ENCODE results near the gene NABP2.

Gene NABP2

DNA sequence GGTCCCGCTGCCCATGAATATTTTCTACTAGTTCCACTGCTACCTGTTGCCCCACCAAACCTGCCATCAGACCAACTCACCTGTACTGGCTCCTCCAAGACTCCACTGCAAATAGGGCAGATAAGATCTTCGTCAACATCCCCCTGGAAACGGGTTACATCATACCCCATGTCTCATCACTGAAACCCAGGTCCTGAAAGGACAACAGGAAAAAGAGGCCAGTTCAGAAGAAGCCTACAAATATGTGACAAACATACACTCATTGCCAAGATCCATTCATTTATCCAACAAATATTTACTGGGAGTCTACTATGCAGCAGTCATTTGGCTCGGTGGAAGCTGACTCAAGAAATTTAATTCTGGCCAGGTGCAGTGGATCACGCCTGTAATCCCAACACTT, 10.3 kb upstream of the NABP2 start:
- Histone ChIP-seq H3K79me2 (ENCODE audit: insufficient read depth, low read length) (peaks cover 10% of the 10 kb centered on the region), H3K4me1 (ENCODE audit: insufficient read depth, low read length) (no peaks in the 10 kb centered on the region), H3K36me3 (ENCODE audit: insufficient read depth, low read length) (peaks cover 67% of the 10 kb centered on the region), H2AFZ (ENCODE audit: low read depth, low read length) (no peak overlapping the region), H3K4me3 (ENCODE audit: low read depth in 1 of 2, low read length in 2 of 2) (no peak overlapping the region), H3K27ac (ENCODE audit: low read length) (no peak overlapping the region), H3K9ac (ENCODE audit: low read depth, low read length) (no peak overlapping the region), H3K27me3 (ENCODE audit: insufficient read depth, low read length, poor library complexity) (no peaks in the 10 kb centered on the region), H4K20me1 (ENCODE audit: insufficient read depth, low read length) (peaks cover 3% of the 10 kb centered on the region; the same call in 1 of the 2 replicates), H3K4me2 (ENCODE audit: insufficient read depth, low read length) (no peak overlapping the region), H3K9me3 (ENCODE audit: insufficient read depth, low read length, severe bottlenecking) (no peaks in the 10 kb centered on the region)
- TF ChIP-seq EZH2 (IDR thresholded peaks at IDR 0.05; ENCODE audit: borderline replicate concordance, low read depth, low read length, severe bottlenecking) (no peak), CTCF (IDR thresholded peaks at IDR 0.05; ENCODE audit: borderline replicate concordance, extremely low read depth, low read length, poor library complexity, severe bottlenecking) (no peak)
- ATAC-seq (ENCODE audit: insufficient read depth, low read depth) (no peak), DNase-seq (no peak)

DNA sequence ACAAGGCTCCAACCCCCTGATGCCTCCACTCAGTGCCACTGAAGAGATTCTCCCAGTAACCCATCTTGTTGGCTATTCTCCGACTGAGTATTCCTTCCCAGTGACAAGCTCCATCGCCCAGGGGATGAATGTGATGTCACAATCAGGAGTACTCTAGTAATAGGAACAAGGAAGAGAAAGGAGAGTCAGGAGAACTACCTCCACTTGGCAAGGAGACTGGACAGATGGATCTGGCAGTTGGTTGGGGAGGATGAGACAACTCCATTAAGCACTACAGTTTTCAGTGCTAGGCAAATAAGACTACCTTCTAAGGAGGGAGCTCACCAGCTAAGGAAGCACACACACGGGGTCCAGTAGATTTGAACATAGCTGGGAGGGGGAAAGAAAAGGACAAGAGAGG, 7.7 kb upstream of the NABP2 start:
- no peak overlapping the region for H3K4me3 ChIP-seq (ENCODE audit: low read depth in 1 of 2, low read length in 2 of 2)
- no peak overlapping the region for H3K4me2 ChIP-seq (ENCODE audit: insufficient read depth, low read length)
- ATAC-seq (ENCODE audit: insufficient read depth, low read depth) (no peak), DNase-seq (no peak)
- H4K20me1 ChIP-seq (ENCODE audit: insufficient read depth, low read length): peaks cover 6% of the 10 kb centered on the region; the same call in 1 of the 2 replicates
- H3K79me2 ChIP-seq (ENCODE audit: insufficient read depth, low read length): peaks cover 31% of the 10 kb centered on the region
- TF ChIP-seq EZH2 (IDR thresholded peaks at IDR 0.05; ENCODE audit: borderline replicate concordance, low read depth, low read length, severe bottlenecking) (no peak), CTCF (IDR thresholded peaks at IDR 0.05; ENCODE audit: borderline replicate concordance, extremely low read depth, low read length, poor library complexity, severe bottlenecking) (no peak)
- H2AFZ ChIP-seq (ENCODE audit: low read depth, low read length): no peak overlapping the region
- H3K36me3 ChIP-seq (ENCODE audit: insufficient read depth, low read length): peaks cover 53% of the 10 kb centered on the region
- H3K27ac ChIP-seq (ENCODE audit: low read length): no peak overlapping the region
- H3K9me3 ChIP-seq (ENCODE audit: insufficient read depth, low read length, severe bottlenecking): no peaks in the 10 kb centered on the region
- H3K9ac ChIP-seq (ENCODE audit: low read depth, low read length): no peak overlapping the region
- H3K4me1 ChIP-seq (ENCODE audit: insufficient read depth, low read length): peaks cover 17% of the 10 kb centered on the region
- H3K27me3 ChIP-seq (ENCODE audit: insufficient read depth, low read length, poor library complexity): no peaks in the 10 kb centered on the region

- no peak overlapping the region for H2AFZ ChIP-seq (ENCODE audit: low read depth, low read length)
- H3K4me3 ChIP-seq (ENCODE audit: low read depth in 1 of 2, low read length in 2 of 2): no peak overlapping the region
- no peaks in the 10 kb centered on the region for H3K9me3 ChIP-seq (ENCODE audit: insufficient read depth, low read length, severe bottlenecking)
- DNase-seq (no peak), ATAC-seq (ENCODE audit: insufficient read depth, low read depth) (no peak)
- peaks cover 19% of the 10 kb centered on the region for H3K36me3 ChIP-seq (ENCODE audit: insufficient read depth, low read length)
- H3K9ac ChIP-seq (ENCODE audit: low read depth, low read length): no peak overlapping the region
- peak overlapping the region; percentile 26; the same call in 1 of the 2 replicates for H3K4me2 ChIP-seq (ENCODE audit: insufficient read depth, low read length)
- peaks cover 39% of the 10 kb centered on the region for H3K4me1 ChIP-seq (ENCODE audit: insufficient read depth, low read length)
- H3K27ac ChIP-seq (ENCODE audit: low read length): no peak overlapping the region
- H4K20me1 ChIP-seq (ENCODE audit: insufficient read depth, low read length): peaks cover 6% of the 10 kb centered on the region; the same call in 1 of the 2 replicates
- TF ChIP-seq CTCF (IDR thresholded peaks at IDR 0.05; ENCODE audit: borderline replicate concordance, extremely low read depth, low read length, poor library complexity, severe bottlenecking) (no peak), EZH2 (IDR thresholded peaks at IDR 0.05; ENCODE audit: borderline replicate concordance, low read depth, low read length, severe bottlenecking) (no peak)
- no peaks in the 10 kb centered on the region for H3K27me3 ChIP-seq (ENCODE audit: insufficient read depth, low read length, poor library complexity)
- H3K79me2 ChIP-seq (ENCODE audit: insufficient read depth, low read length): peaks cover 48% of the 10 kb centered on the region
Observed at GRCh38 chr12:56219840-56220239, 4.3 kb upstream of the NABP2 start.

All from DND-41 (cell line).